HPDE6-E6E7 (cell line): Measurements from ENCODE around the gene PRH1.

Experiments used
- DNase-seq: peaks from one replicate; pipeline ENCODE4 v3.0.0; 2011; ENCODE audit warnings: missing footprints; ENCODE audit errors: extremely low spot score

The PRH1 gene

DNA sequence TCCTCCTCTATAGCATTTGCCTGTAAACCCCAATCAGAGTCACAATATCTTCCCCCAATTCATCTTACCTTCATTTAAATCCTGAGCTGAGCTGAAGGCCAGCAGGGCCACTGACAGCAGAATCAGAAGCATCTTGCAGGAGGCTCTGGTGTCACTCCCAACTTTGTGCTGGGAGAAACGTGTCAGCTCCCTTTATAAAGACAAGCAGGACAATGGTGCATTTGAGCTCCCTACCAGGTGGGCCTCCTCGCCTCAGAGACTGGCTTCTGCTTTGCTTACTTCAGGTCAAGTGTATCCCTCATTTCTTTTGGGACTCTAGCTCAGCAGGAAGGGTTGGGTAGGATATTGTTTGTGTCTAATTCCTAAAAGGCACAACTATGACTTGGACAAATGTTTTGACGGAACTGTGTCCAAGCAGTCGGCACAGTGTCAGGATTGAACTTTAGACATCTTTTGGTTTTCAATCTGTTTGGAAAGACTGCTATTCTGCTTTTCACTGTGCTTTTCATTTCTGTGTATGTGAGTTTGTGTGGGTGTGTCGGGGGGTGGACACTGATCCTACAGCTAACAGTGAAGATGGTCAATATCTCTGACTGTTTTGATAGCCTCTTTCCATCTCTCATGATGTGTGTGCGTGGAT is at the start of gene PRH1:
PRH1 (minus strand) TSS at position 170 of the 640 bp plus-strand sequence; CDS start at position 132, 38 bp downstream.
- no peak for DNase-seq

DNA sequence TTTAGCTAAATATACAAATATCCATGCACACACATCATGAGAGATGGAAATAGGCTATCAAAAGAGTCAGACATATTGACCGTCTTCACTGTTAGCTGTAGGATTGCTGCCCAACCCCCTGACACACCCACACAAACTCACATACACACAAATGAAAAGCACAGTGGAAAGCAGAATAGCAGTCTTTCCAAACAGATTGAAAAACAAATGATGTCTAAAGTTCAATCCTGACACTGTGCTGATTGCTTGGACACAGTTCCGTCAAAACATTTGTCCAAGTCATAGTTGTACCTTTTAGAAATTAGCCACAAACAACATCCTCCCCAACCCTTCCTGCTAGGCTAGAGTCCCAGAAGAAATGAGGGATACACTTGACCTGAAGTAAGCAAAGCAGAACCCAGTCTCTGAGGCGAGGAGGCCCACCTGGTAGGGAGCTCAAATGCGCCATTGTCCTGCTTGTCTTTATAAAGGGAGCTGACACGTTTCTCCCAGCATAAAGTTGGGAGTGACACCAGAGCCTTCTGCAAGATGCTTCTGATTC is 44.8 kb upstream of the PRH1 start, which contains the start of gene PRH2:
PRH2 (plus strand) TSS at position 491 of the 541 bp plus-strand sequence; CDS start at position 529, 38 bp downstream.
- DNase-seq, result no peak

DNA sequence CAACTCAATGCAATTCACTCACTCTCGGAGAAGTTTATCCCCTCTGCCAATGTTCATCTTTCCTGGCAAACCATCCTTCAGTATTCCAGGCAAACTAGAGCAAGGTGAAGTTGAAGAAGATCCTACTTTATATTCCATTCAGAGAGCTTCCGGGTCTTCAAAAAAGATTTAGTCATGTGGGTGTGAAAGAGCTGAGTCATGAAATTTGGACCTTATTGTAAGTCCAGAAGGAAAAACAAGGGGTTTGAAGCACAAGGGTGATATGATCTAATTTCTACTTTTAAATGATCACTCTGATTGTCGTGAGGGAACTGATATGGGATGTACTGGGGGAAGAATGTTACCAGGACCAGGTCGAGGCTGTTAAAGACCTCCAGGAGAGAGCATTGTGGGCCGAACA is 42.2 kb upstream of the PRH1 start:
- no peak for DNase-seq

DNA sequence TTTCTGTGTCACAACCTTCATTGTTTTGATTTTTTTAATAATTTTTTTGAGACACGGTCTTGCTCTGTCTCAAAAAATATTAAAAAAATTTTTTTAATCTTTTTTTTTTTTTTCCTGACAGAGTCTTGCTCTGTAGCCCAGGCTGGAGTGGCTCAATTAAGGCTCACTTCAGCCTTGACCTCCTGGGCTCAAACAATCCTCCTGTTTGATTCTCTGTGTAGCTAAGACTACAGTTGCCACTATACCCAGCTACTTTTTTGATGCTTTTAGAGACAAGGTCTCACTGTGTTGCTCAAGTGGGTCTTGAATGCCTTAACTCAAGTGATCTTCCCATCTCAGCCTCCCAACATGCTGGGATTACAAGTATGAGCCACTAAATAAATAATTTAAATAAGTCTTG is 35.8 kb upstream of the PRH1 start:
- no peak for DNase-seq

- DNase-seq, result no peak
Measured at GRCh38 chr12:10910380-10910779, 26.3 kb upstream of the PRH1 start.

GRCh38 chr12:10909462-10909861 is 25.4 kb upstream of the PRH1 start, which contains the start of gene TAS2R13:
Gene TAS2R13 (minus strand): TSS chr12:10909562. CDS start chr12:10909298, 264 bp downstream.
- DNase-seq, result no peak

DNA sequence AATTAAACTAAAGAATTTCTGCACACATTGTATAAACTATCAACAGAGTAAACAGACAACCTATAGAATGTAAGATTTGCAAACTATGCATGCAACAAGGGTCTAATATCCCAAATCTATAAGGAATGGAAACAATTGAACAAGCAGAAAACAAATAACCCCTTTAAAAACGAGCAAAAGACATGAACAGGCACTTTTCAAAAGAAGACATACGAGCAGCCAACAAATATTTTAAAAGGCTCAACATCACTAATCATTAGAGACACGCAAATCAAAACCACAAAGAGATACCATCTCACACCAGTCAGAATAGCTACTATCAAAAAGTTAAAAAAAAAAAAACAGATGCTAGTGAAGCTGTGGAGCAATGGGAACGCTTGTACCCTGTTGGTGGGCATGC is 20.6 kb upstream of the PRH1 start:
- DNase-seq, result no peak

- no peak for DNase-seq
Measured at GRCh38 chr12:10901427-10901826, 17.4 kb upstream of the PRH1 start.

GRCh38 chr12:10900972-10901371 is 16.9 kb upstream of the PRH1 start:
- DNase-seq, result no peak

- DNase-seq, result no peak
Measured at GRCh38 chr12:10900530-10900929, 16.5 kb upstream of the PRH1 start.

GRCh38 chr12:10896854-10897253 is 12.8 kb upstream of the PRH1 start:
- DNase-seq, result no peak

DNA sequence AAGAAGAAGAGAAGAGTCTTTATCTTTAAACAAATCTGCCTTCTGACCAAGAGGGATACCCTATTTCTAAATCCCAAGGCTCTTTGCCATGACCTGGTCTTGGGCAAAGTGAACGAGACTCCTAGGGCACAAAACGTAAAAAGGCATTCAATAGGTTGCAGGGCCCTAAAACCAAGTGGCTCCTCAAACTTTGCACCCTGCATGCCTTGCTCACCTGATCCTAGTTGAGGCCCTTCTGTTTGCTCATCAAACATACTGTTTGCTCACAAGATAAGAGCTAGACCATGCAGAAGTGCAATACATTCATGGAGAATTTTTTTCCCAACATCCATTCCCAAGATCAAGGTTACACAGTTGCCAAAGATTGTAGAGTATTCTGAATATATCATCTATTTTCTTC is 7.9 kb upstream of the PRH1 start:
- DNase-seq, result no peak

DNA sequence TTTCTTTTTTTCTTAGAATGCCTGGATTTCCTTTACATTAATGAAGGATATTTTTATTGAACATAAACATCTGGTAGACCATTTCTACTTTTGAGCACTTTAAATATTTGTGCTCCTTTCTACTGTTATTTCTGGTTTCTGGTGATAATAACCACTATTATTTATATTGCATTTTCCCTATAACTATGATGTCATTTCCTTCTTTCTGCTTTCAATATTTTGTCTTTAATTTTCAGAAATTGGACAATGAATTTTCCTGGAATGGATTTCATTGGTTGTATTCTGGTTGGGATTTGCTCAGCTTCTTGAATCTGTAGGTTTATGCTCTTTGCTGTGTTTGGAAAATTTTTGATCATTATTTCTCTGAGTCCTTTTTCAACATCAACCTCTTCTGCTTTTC is 5.2 kb upstream of the PRH1 start:
- no peak for DNase-seq

GRCh38 chr12:10873378-10873777 is 10.7 kb downstream of the PRH1 start:
- DNase-seq, result no peak

GRCh38 chr12:10867381-10867780 is 16.7 kb downstream of the PRH1 start:
- no peak for DNase-seq

- DNase-seq, result no peak
Measured at GRCh38 chr12:10863512-10864218, 20.4 kb downstream of the PRH1 start.

DNA sequence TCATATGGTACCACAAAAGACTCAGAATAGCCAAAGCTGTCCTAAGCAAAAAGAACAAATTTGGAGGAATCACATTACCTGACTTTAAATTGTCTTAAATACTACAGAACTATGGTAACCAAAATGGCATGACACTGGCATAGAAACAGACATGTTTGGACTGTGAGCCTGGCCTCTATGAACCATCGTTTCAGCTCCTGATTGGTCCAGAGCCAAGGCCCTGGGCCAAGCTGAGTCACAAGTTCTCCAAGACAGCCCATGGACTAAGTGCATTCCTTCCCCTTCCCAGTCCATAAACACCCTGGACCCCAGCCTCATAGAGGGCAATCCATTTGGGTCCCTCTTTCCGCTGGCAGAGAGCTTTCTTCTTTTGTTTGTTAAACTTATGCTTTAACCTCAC is 22.7 kb downstream of the PRH1 start:
- DNase-seq, result no peak

- no peak for DNase-seq
Measured at GRCh38 chr12:10855807-10856206, 28.2 kb downstream of the PRH1 start.

DNA sequence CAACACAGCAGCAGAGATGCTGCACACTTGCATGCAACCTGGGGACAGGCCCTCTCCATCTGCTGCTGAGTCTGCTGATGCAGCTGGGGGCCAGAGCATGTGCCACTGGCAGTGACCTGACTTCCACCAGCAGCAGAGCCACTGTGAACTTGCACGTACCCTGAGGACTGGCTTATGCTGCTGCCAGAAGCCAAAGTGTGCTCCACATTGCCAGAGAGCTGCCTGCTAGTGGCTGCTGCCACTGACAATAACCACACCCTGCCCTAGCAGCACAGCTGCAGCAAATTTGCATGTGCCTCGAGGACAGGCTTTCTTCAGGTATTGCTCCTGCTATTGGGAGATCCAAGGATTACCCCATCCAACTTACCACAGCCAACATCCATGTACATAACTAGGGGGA is 30.3 kb downstream of the PRH1 start:
- DNase-seq, result no peak

DNA sequence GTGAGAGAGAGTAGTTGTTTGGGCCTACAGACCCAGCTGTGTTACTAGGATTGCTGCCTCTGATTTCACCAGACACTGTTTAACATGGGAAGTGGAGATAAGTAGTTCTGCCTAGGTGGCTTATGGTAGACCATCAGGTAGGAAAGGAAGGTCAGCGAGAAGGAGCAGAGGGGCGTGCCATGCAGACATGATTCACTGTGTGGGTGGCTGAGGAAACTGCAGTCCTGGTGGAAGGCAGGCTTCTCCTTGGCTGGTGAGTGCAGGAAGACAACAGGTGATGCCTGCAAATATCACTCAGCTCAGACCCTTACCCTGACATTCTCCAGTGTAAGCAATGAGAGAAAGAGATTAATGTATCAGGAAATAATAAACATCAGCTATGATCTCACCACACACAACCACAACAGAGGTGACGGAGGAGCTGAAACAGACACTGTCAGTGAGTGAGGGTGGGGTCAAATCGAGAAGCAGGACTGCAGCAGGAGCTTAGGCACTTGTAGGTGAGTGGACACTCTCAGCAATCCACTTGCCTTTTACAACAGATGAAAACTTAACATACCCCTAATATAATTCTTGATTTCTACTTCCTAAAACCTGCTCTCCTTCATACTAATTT is 32.7 kb downstream of the PRH1 start:
- no peak for DNase-seq

GRCh38 chr12:10849425-10849878 is 34.6 kb downstream of the PRH1 start, which contains the start of gene PRR4:
Gene PRR4 (minus strand): TSS chr12:10849475. CDS start chr12:10849437, 38 bp downstream.
- no peak for DNase-seq

GRCh38 chr12:10847744-10848143 is 36.3 kb downstream of the PRH1 start:
- DNase-seq, result no peak
